BLaER1 (cell line): ENCODE data around the gene TNIK.

Experiments used
- H3K27ac ChIP-seq: shearing (Covaris generic); formaldehyde crosslinking; 2 replicates; pipeline ENCODE4 v1.8.1; 2022
- H3K27me3 ChIP-seq: shearing (Covaris generic); formaldehyde crosslinking; 2 replicates; pipeline ENCODE4 v1.8.1; 2022
- H3K36me3 ChIP-seq: shearing (Covaris generic); formaldehyde crosslinking; 2 replicates; pipeline ENCODE4 v1.8.1; 2022
- H3K4me1 ChIP-seq: shearing (Covaris generic); formaldehyde crosslinking; 2 replicates; pipeline ENCODE4 v1.8.1; 2022
- H3K4me2 ChIP-seq: shearing (Covaris generic); formaldehyde crosslinking; 2 replicates; pipeline ENCODE4 v1.8.1; 2022
- H3K4me3 ChIP-seq: shearing (Covaris generic); formaldehyde crosslinking; 2 replicates; pipeline ENCODE4 v1.8.1; 2022
- H3K9ac ChIP-seq: shearing (Covaris generic); formaldehyde crosslinking; 2 replicates; pipeline ENCODE4 v1.8.1; 2022
- H3K9me3 ChIP-seq: shearing (Covaris generic); formaldehyde crosslinking; 2 replicates; pipeline ENCODE4 v1.8.1; 2022
- H4K20me1 ChIP-seq: shearing (Covaris generic); formaldehyde crosslinking; 2 replicates; pipeline ENCODE4 v1.8.1; 2022
- Cebpa-rat ChIP-seq: shearing (Covaris generic); IDR thresholded peaks from 2 replicates; pipeline ENCODE4 v1.8.1; 2022

The TNIK gene

DNA sequence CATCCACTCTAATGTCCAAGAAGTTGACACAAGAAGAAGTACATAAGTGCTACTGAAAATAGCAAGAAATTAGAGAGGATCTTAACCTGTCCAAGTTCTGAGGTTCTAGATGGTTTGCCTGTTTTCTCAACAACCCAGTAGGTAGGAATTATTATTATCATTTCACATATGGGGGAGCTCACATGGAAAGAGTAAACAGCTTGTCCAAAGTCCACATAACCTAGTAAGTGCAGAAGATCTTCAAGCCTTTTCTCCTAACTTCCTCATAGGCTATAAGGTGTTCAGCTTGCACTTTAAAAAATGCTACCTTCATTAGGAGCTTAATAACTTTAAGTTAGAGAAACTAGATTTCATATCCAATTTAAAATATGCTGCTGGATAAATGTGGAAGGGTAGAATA is 436.6 kb downstream of the TNIK start:
- no peak overlapping the region for H3K4me2 ChIP-seq
- TF ChIP-seq Cebpa-rat = no peak
- H3K36me3 ChIP-seq = no peaks in the 10 kb centered on the region
- no peak overlapping the region for H3K4me3 ChIP-seq
- H3K4me1 ChIP-seq = no peaks in the 10 kb centered on the region
- H3K9me3 ChIP-seq = peaks cover 6% of the 10 kb centered on the region; the same call in 1 of the 2 replicates
- peaks cover 12% of the 10 kb centered on the region for H3K27me3 ChIP-seq
- no peaks in the 10 kb centered on the region for H4K20me1 ChIP-seq
- no peak overlapping the region for H3K27ac ChIP-seq
- no peak overlapping the region for H3K9ac ChIP-seq

DNA sequence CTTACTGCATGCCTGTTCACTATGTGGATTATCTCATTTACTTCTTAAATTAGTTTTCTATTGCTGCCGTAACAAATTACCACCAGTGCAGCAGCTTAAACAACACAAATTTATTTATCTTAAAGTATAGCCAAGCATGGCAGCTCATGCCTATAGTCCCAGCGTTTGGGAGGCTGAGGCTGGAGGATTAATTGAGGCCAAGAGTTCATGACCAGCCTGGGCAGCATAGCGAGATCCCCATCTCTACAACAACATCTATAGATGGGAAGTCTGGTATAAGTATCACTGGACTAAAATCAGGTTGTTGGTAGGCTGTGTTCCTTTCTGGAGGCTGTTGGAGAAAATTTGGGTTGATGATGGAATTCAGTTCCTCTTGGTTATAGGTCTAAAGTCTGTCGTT is 438.8 kb downstream of the TNIK start:
- Histone ChIP-seq H3K4me2 (no peak overlapping the region), H4K20me1 (no peaks in the 10 kb centered on the region), H3K9me3 (no peaks in the 10 kb centered on the region), H3K27ac (no peak overlapping the region), H3K4me3 (no peak overlapping the region), H3K36me3 (no peaks in the 10 kb centered on the region), H3K9ac (no peak overlapping the region), H3K4me1 (no peaks in the 10 kb centered on the region), H3K27me3 (no peaks in the 10 kb centered on the region)
- TF ChIP-seq Cebpa-rat = no peak

DNA sequence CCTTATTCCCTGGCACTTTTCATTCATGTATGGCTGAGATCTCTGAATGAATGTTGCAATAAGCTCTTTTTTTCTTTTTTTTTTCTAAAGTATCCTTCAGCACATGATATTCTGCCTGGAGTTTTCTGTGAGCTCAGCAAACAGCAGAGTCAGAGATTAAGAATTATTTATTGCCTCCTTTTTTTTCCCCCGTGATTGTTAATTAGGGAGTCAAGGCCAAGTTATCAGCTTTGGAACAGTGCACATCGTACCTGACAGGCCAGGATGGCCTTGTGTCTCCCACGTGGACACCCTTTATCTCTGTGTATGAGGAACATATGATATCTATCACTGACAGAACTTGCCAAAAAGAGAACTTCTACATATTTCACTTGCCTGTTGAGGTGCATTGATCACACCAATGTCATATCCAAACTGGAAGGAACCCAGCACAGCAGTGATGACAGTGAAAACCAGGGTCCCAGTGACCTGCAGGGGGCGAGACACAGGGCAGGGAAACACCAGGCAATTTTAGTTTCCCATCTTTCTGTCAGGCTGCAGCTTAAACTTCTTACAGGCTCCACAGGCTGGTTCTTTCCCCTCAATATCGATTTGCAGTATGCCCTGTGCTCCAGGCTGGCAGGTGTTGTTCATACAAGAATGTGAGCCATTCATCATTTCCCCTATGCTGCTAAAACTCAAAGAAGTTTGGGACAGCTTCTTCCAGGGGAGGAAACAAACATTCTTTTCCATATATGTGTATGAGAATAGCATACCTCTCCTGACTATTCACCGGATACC is 441.9 kb downstream of the TNIK start:
- Histone ChIP-seq H3K4me3 (no peak overlapping the region), H3K36me3 (no peaks in the 10 kb centered on the region), H3K9me3 (no peaks in the 10 kb centered on the region), H3K4me2 (no peak overlapping the region), H3K4me1 (no peaks in the 10 kb centered on the region), H4K20me1 (no peaks in the 10 kb centered on the region), H3K27ac (no peak overlapping the region), H3K27me3 (no peaks in the 10 kb centered on the region), H3K9ac (no peak overlapping the region)
- TF ChIP-seq Cebpa-rat = no peak

DNA sequence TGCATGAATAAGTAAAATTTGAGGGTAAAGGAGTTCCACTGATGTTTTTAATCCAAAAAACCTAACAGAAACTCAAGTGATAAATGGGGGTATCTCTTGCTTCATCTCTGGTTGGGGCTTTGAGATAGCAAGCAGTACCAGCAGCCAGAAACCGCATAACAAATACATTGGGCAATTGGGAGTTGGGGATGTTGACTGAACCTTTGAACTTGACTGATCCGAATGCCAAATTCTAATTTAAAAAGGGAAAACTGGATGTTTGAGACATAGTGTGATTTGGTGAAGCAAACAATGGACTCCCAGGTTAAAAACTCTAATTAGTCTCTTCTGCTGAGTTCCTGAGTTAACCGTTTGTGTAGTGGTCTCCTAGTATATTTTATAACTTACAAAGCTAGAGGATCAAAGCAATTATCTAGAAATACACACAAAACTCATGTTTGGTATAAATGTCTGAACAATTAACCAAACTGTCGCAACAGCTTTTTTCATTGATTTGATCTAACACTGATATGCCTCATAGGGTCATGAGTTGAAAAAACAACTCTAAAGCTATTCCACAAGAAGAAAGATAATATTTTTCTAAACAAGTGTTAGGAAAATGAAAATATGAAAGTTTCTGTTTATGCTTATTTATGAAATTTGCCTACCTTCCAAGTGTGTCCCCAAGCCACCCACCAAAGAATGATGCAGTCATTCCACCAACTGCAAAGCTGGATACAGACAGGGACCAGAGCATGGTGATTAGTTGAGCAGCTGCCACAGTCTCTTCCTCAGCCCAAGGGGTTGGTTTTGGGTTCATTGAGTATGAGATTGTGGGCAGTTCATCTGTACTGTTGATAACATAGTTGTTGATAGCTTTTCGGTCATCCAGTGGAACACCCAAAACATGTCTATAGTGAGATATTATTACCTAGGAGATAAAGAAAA is 446.1 kb downstream of the TNIK start:
- no peak overlapping the region for H3K4me2 ChIP-seq
- H3K4me3 ChIP-seq = no peak overlapping the region
- no peak overlapping the region for H3K9ac ChIP-seq
- no peaks in the 10 kb centered on the region for H3K36me3 ChIP-seq
- no peaks in the 10 kb centered on the region for H3K4me1 ChIP-seq
- no peaks in the 10 kb centered on the region for H3K9me3 ChIP-seq
- no peaks in the 10 kb centered on the region for H3K27me3 ChIP-seq
- H3K27ac ChIP-seq = no peak overlapping the region
- no peaks in the 10 kb centered on the region for H4K20me1 ChIP-seq
- TF ChIP-seq Cebpa-rat = no peak

DNA sequence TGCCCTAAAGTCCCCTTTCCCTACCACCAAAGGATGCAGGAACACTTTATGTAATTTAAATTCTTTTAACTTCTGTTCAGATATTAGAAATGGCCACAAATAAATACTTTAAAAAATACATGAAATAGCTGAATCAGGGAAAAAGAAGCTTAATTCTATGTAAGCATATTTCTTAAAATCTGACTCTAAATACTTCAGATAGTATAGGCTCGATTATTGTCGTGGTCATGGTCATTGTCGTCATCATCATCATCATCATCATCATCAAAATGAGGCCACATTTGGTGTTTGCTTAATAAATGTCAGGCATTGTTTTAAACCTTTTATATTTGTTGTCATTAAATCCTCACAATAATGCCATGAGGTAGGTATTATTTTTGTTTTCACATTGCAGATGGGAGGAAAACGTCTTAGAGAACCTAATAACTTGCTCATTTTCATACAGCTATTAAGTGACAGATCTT is 448.3 kb downstream of the TNIK start:
- Histone ChIP-seq H3K27ac (no peak overlapping the region), H3K4me1 (no peaks in the 10 kb centered on the region), H3K27me3 (no peaks in the 10 kb centered on the region), H3K9ac (no peak overlapping the region), H4K20me1 (no peaks in the 10 kb centered on the region), H3K9me3 (no peaks in the 10 kb centered on the region), H3K4me2 (no peak overlapping the region), H3K4me3 (no peak overlapping the region), H3K36me3 (no peaks in the 10 kb centered on the region)
- TF ChIP-seq Cebpa-rat = no peak
